NCI-H2029 treated with DMSO at 0.1 percent for 48 hours (cell line): Measurements from ENCODE around the gene OTOG.

Experiments
- DNase-seq: peaks from one replicate; lab custom pipeline; 2025; lab: John Stamatoyannopoulos, UW

OTOG gene

DNA sequence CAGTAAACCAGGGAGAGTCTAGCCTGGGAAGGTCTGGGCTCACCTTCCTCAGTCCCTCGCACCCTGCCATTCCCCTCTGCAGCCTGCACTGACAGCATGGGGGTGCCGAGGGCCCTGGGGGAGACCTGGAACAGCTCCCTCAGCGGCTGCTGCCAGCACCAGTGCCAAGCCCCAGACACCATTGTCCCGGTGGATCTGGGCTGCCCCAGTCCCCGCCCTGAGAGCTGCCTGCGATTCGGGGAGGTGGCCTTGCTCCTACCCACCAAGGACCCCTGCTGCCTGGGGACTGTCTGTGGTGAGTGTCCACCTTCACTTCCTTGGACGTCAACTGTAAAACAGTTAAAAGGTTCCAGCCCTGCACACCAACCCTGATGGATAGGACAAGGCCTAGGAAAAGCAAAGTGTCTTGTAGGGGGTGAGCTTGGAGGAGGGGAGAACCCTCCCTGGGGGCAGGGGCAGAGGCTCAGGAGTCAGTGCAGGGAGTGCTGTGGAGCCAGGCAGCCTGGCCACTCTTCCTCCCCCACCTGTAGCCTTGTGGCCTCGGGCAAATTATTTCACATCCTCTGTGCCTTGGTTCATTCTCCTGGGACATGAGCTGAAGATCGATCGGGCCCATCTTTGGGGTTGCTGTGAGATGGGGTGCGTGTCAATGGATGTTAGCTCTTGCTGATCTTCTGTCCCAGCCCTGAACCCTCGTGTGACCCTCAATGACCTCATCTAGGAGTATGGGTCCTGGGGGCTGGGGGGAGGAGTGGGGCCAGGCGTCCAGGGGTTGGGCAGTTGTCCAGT, 87.1 kb downstream of the OTOG start:
- DNase-seq: no peak

DNA sequence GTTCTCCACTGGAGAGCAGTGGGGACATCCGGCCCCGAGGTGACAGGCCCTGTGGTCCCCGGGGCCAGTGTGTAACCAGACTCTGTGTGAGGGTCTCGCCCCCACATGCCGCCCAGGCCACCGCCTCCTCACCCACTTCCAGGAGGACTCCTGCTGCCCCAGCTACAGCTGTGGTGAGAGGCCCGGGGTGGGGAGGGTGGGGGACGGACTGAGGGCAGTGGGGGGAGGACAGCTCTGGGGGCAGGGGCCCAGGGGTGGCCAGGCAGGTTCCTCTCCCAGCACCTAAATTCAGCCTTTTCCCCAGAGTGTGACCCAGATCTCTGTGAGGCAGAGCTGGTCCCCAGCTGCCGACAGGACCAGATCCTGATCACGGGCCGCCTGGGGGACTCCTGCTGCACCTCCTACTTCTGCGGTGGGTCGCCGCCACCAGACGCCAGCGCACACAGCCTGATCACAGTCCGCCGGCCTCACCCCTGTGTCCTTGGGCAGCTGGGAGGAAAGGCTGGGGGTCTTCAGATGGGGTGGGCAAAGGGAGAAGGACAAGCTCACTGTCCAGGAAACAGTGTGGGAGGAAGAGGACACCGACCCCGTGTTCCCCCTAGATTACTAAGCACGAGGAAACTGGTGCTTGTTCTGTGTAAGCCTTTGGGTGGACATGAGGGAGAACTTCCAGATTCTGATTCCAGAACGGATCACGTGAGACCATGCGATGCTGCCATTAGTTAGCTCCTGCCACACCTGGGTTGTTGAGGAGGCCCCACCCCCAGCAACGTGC, 87.9 kb downstream of the OTOG start:
- DNase-seq: no peak

GRCh38 chr11:17635551-17635938, 88.5 kb downstream of the OTOG start:
- no peak for DNase-seq

DNA sequence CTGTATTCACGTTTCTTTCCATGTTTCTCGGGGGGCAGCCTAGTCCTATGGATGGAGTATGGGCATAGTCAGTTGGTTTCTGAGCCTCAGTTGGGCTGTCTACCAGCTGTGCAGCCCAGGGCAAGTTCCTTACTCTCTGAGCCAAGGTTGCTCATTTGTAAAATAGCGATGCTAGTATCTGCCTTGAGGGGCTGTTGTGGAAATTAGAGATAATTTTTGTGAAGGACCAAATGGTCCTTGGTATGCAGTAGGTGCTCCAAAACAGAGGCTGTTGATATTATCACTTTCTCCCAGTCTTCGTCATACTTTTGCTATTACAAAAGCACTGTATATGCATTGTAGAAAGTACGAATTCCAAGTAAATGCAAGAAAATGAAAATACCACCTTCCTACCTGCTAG, 89.7 kb downstream of the OTOG start:
- DNase-seq: no peak

DNA sequence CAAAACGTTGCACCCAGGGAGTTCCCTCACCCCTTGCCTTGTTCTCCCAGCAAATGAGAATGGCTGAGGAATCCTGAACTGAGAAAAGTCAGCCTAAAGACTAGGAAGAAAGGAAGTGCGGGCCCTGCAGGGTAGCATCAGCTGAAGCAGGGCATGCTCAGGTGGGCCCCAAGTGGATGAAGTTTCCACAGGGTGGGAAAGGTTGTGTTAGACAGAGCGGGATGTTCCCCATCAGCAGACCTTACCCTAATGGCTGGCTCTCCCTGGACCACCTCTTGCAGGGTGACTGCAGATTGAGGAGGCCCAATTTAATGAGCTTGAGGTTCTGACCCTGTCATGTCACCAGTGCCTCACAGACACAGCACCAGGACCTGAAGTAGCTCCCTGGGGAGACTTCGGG, 90.8 kb downstream of the OTOG start:
- DNase-seq: no peak

DNA sequence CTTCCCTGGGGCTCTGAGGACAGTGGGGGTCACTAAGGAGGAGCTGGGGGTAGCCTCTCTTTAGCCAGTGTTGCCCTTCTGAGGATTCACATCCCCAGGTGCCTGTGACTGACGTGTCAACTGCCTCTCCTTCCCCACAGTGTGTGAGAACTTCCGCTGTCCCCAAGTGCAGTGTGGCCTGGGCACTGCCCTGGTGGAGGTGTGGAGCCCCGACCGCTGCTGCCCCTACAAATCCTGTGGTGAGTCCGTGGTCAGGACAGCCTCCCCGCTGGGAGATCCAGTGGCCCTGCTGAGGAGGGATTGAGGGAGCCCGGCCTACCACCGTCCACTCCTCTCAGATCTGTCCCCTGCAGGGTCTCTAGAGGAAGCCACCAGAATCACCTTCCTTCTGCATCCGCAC, 91.3 kb downstream of the OTOG start:
- no peak for DNase-seq

- no peak for DNase-seq
Observed at GRCh38 chr11:17639091-17639490, 92.0 kb downstream of the OTOG start.

GRCh38 chr11:17639781-17640180, 92.7 kb downstream of the OTOG start:
- no peak for DNase-seq

DNA sequence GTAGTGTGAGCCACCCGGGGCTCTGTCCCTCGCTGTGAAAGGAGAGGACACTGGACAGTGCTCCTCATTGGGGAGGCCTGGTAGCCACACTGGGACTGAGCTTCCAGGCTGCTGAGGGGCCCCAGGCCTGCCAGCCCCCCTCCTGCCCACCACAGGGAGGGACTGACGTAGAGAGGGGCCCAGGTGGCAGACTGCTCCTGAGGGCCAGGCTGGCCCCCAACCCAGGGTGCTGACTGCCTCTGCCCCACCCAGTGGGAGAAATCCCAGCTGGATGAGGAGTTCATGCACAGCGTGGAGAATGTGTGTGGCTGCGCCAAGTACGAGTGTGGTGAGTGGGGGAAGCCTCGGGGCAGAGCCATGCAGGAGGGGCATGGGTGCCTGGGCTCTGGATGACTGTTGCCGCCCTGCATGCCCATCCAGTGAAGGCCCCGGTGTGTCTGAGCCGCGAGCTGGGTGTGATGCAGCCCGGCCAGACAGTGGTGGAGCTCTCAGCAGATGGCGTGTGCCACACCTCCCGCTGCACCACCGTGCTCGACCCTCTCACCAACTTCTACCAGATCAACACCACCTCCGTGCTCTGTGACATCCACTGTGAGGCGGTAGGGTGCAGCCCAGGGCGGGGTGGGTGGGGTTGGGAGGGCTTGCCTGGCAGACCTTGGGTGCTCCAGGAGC, 93.6 kb downstream of the OTOG start:
- DNase-seq: no peak

GRCh38 chr11:17641792-17642350, 94.8 kb downstream of the OTOG start:
- no peak for DNase-seq

- DNase-seq: no peak
Observed at GRCh38 chr11:17642370-17642769, 95.3 kb downstream of the OTOG start.

GRCh38 chr11:17642980-17643379, 95.9 kb downstream of the OTOG start:
- no peak for DNase-seq

- DNase-seq: no peak
Observed at GRCh38 chr11:17643506-17644405, 96.7 kb downstream of the OTOG start.

- DNase-seq: no peak
Observed at GRCh38 chr11:17645190-17645970, 98.3 kb downstream of the OTOG start.

DNA sequence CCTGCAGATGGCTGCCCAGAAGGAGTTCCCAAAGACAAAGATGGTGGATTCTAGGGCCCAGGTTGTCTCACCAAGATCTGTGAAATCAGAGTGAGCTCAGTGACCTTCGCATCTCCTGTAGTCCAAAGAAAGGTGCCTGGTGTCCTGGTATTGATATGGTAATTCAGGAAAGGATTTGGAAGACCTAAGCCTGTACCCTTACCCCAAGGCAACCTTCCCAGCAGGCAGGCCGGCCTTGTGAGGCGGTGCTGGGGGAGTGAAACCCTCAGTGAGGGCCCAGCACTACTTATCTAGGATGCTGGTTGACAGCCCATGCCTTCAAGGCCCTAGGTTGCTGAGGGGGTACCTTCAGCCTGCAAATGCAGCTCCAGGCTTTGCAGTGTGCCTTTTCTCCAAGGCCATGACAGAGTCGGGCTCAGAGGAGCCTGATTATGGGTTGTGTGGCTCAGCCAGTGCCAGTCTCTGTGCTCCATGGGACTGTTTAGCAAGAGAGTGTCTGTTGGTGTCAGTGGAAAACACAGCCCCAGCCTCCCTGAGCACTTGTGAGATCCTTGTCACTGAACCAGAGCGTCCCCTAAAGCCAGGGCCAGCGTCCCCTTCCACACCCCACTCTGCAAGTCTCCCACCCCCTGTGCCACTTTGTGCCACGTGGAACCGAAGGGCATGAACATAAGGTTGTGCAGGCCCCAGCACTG, 99.5 kb downstream of the OTOG start:
- no peak for DNase-seq

DNA sequence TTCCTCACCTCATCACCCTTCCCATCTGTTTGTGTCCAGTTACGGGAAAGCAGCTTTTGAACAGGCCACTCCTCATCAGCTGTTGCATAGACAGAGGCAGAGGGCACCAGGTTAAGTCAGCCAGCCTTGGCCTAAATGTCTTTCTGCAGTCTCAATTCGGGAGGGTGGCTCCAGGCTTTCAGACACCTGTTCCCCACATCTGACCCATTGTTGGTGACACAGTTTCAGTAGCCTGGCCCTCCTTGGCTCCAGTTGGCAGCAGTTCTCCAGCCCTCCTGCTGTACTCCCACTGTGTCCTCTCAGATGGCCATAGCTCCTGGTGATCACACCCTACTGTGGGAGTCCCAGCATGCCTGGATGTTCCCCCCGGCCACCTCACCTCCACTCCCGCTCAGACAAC, 101.5 kb downstream of the OTOG start:
- DNase-seq: no peak

DNA sequence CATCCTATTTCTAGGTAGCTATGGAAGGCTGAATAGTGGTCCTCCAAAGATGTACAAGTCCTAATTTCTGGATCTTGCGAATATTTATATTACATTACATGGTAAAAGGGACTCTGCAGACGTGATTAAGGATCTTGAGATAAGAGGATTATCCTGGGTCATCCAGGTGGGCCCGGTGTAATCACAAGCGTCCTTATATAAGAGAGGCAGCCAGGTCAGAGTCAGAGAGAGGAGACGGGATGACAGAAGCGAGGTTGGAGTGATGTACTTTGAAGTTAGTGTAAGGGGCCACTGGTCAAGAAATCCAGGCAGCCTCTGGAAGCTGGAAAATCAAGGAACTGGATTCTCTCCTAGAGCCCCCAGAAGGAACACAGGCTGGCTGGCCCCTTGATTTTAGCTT, 102.2 kb downstream of the OTOG start:
- DNase-seq: no peak

- DNase-seq: no peak
Observed at GRCh38 chr11:17649696-17650095, 102.6 kb downstream of the OTOG start.

DNA sequence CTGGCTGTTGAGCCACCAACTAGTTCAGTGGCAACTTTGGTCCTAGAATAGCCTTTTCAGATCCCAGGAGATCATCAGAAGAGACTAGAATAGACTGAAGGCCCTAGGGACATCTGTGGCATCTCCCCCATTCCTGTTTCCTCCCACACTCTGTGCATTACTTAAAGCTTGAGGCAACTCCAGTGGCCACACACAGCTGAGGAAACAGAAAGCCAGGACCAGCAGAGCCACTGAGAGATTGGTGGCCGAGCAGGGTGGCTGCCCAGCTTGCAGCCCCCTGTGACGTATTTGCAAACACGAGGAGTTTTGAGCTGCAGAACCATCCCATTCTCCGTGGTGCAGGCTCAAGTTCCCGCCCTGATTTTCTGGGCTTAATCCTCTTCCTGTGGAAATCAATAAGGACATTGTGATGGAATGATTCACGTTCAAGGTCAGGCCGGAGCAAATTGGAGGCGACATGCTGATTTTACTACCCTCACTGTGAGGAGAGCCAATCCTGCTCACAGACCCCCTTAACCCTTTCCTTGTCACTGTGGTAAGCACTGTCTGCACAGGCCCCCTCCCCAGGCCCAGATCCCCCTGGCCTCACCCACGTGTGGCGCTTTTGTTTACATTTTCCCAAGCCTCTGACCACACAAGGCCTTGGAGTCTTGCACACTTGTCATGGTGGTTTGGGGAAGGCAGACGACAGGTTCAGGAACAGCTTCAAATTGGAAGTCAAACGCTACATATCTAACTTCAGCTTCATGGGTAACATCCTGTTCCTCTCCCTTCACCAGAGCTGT, 103.3 kb downstream of the OTOG start:
- DNase-seq: no peak
